ENCODE results near the gene PIK3R6. TPM values are rescaled to one million over a fixed set of nuclear protein-coding genes. Genes with fewer than 3 reads are reported as not detected.

Gene PIK3R6
- polyA plus RNA-seq (2011; rRNA removed), result not detected in 2 replicates
- polyA minus RNA-seq (2011; rRNA and poly(A)+ RNA removed), result not detected in 2 replicates

- peaks cover 5% of the 10 kb centered on the region for H3K27me3 ChIP-seq (ENCODE audit: control insufficient read depth, insufficient read depth, low read length)
- ChIA-PET CTCF (no interaction called here), POLR2A (no interaction called here)
- no peak for TF ChIP-seq CTCF (IDR thresholded peaks at IDR 0.05; ENCODE audit: low read depth, low read length)
- no peak within 1 kb of the TSS for H3K27ac ChIP-seq (ENCODE audit: low read depth, low read length)
- H3K4me3 ChIP-seq (ENCODE audit: low read depth, low read length), result no peak within 1 kb of the TSS
- DNase-seq (ENCODE audit: low read depth, low spot score), result no peak
- H3K9me3 ChIP-seq (ENCODE audit: control insufficient read depth, insufficient read depth, low read length), result no peaks in the 10 kb centered on the region; the same call in 1 of the 2 replicates
Observed at GRCh38 chr17:8867361-8867981, at the start of gene PIK3R6. Gene PIK3R6, minus strand, starts transcription at chr17:8867674. Its CDS starts 17,880 bp downstream, at chr17:8849794.

GRCh38 chr17:8916466-8916865 lies 49.0 kb upstream of the PIK3R6 start:
- ChIA-PET CTCF (no interaction called here), POLR2A (no interaction called here)
- Histone ChIP-seq H3K27ac (ENCODE audit: low read depth, low read length) (no peak overlapping the region), H3K27me3 (ENCODE audit: control insufficient read depth, insufficient read depth, low read length) (no peaks in the 10 kb centered on the region), H3K9me3 (ENCODE audit: control insufficient read depth, insufficient read depth, low read length) (peaks cover 9% of the 10 kb centered on the region; the same call in 1 of the 2 replicates), H3K4me3 (ENCODE audit: low read depth, low read length) (no peak overlapping the region)
- no peak for TF ChIP-seq CTCF (IDR thresholded peaks at IDR 0.05; ENCODE audit: low read depth, low read length)
- DNase-seq (ENCODE audit: low read depth, low spot score), result no peak

DNA sequence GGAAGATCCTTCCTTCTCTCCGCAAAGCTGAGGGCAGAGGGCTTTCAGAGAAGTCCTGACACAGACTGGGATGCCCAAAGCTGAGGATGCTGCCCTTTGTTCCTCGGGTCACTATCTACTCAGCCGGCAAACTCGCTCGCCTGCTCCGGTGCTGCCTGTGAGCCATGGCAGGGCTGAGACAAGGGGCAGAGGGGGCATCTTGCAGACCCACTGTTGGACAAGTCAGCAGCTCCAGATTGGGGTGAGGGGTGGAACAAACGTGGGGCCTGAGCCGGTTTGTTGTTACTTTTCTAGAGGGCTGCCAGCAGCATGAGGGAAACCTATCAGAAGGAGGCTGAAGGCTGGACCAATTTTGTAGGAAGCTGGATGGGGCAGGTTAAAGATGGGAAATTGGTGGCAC lies 47.1 kb upstream of the PIK3R6 start:
- no peak for DNase-seq (ENCODE audit: low read depth, low spot score)
- Histone ChIP-seq H3K4me3 (ENCODE audit: low read depth, low read length) (no peak overlapping the region), H3K27ac (ENCODE audit: low read depth, low read length) (no peak overlapping the region), H3K27me3 (ENCODE audit: control insufficient read depth, insufficient read depth, low read length) (no peaks in the 10 kb centered on the region), H3K9me3 (ENCODE audit: control insufficient read depth, insufficient read depth, low read length) (peaks cover 9% of the 10 kb centered on the region; the same call in 1 of the 2 replicates)
- ChIA-PET CTCF (interaction anchor here (1.5 kb wide), 1 partner anchor 20 kb away, joined by 3 read pairs; no protein-coding TSS in a partner anchor), POLR2A (no interaction called here)
- no peak for TF ChIP-seq CTCF (IDR thresholded peaks at IDR 0.05; ENCODE audit: low read depth, low read length)

GRCh38 chr17:8913879-8914278 lies 46.4 kb upstream of the PIK3R6 start:
- DNase-seq (ENCODE audit: low read depth, low spot score), result no peak
- Histone ChIP-seq H3K9me3 (ENCODE audit: control insufficient read depth, insufficient read depth, low read length) (peaks cover 9% of the 10 kb centered on the region; the same call in 1 of the 2 replicates), H3K27ac (ENCODE audit: low read depth, low read length) (no peak overlapping the region), H3K4me3 (ENCODE audit: low read depth, low read length) (no peak overlapping the region), H3K27me3 (ENCODE audit: control insufficient read depth, insufficient read depth, low read length) (no peaks in the 10 kb centered on the region)
- ChIA-PET CTCF (interaction anchor here (1.5 kb wide), 1 partner anchor 19 kb away, joined by 3 read pairs; no protein-coding TSS in a partner anchor), POLR2A (no interaction called here)
- no peak for TF ChIP-seq CTCF (IDR thresholded peaks at IDR 0.05; ENCODE audit: low read depth, low read length)

DNA sequence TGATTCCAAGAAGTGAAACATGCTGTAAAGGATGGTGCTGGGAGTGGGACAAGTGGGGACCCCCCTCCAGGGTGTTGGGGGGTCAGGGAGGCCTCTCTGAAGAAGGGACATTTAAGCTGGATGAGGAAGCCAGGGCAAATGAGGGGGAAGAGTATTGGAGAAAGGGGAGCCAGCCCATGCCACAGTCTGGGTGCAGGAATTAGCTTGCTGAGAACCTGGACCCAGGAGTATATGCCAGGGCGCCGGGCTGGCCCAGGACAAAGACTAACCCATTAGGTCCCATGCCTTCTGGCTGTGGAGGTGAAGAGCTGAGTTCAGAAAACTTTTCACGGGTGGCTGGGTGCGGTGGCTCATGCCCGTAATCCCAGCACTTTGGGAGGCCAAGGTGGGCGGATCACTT lies 45.6 kb upstream of the PIK3R6 start:
- CTCF ChIA-PET, result no interaction called here
- POLR2A ChIA-PET, result no interaction called here

More for the DNA sequence above, 45.6 kb upstream of the PIK3R6 start:
- peaks cover 9% of the 10 kb centered on the region; the same call in 1 of the 2 replicates for H3K9me3 ChIP-seq (ENCODE audit: control insufficient read depth, insufficient read depth, low read length)
- H3K4me3 ChIP-seq (ENCODE audit: low read depth, low read length), result no peak overlapping the region
- TF ChIP-seq CTCF (IDR thresholded peaks at IDR 0.05; ENCODE audit: low read depth, low read length), result no peak
- no peaks in the 10 kb centered on the region for H3K27me3 ChIP-seq (ENCODE audit: control insufficient read depth, insufficient read depth, low read length)
- no peak overlapping the region for H3K27ac ChIP-seq (ENCODE audit: low read depth, low read length)
- no peak for DNase-seq (ENCODE audit: low read depth, low spot score)

Measured in AG04450 (cell line).